ENCODE measurements around the gene TEX47. TPM values are rescaled to one million over a fixed set of nuclear protein-coding genes. Genes with fewer than 3 reads are reported as not detected.

The TEX47 gene
- not detected for polyA plus RNA-seq (2012; ENCODE audit: missing spikeins)

DNA sequence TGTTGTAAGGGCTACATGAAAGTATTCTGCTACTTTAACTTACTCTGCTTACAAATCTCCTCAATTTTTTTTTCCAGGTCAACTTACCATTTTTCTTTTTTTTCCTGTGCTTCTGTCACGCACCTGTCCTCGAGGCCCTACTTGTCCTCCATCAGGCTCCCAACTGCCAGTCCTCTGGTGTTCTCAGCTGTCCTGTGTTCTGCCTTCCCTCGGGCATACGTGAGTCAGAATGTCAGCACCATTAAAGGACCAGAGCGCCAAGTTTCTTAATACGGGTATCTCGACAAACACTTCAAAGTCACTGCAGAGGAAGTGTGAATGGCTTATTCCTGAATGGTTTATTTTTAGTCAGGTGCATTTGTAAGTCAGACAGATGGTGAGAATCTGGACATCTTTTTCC is at the start of gene TEX47:
Gene TEX47 (minus strand): TSS at position 185 of the 400 bp plus-strand sequence. CDS start 795 bp downstream, outside the sequence.
- FAIRE-seq (no peak), DNase-seq (ENCODE audit: insufficient read length) (no peak)

DNA sequence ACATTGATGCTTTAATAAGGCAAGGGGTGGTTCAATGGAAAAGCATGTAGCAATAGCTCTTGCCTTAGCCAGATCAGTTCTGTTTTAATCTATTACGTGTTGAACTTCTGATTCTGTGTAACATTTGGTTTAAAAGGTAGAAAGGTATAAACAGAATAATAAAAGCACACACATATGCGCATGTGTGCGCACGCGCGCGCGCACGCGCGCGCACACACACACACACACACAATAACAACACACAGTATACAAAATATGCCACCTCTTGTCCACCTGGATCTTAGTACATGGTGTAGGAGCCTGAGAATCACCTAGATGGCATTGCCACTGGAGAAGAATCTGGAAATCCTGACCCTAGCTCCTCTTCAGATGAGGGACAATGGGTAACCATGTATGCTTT is 49.6 kb upstream of the TEX47 start:
- FAIRE-seq (no peak), DNase-seq (ENCODE audit: insufficient read length) (no peak)
- no peak for TF ChIP-seq TAF1 (IDR thresholded peaks at IDR 0.05; ENCODE audit: borderline replicate concordance, low read depth, low read length)
- no peak for TF ChIP-seq POLR2AphosphoS5 (IDR thresholded peaks at IDR 0.05; ENCODE audit: low read depth, low read length)
- no peak for TF ChIP-seq POLR2A (IDR thresholded peaks at IDR 0.05; ENCODE audit: low read depth, low read length)

More for the DNA sequence above, at the start of gene TEX47:
- TF ChIP-seq POLR2A (IDR thresholded peaks at IDR 0.05; ENCODE audit: low read depth, low read length) (no peak), TAF1 (IDR thresholded peaks at IDR 0.05; ENCODE audit: borderline replicate concordance, low read depth, low read length) (no peak), POLR2AphosphoS5 (IDR thresholded peaks at IDR 0.05; ENCODE audit: low read depth, low read length) (no peak)

DNA sequence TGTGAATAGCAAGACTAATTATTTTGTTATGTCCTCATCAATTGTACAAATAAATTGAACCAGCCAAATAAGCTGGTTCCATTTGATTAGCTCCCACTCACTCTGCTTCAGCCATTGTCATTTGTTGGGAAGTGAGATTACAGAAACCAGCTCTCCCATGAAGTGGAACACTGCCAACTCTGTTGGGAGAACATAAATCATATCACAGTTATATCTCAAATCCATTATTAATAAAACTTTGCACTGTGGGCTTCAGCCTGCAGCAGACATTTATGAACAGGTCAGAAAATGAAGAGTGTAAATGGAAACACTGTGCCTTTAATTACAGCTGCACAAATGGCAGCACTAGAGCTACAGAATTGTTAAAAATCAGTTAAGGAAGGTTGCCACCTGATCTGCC is 46.7 kb upstream of the TEX47 start:
- DNase-seq (ENCODE audit: insufficient read length) (no peak), FAIRE-seq (no peak)
- TF ChIP-seq POLR2AphosphoS5 (IDR thresholded peaks at IDR 0.05; ENCODE audit: low read depth, low read length) (no peak), POLR2A (IDR thresholded peaks at IDR 0.05; ENCODE audit: low read depth, low read length) (no peak), TAF1 (IDR thresholded peaks at IDR 0.05; ENCODE audit: borderline replicate concordance, low read depth, low read length) (no peak)

DNA sequence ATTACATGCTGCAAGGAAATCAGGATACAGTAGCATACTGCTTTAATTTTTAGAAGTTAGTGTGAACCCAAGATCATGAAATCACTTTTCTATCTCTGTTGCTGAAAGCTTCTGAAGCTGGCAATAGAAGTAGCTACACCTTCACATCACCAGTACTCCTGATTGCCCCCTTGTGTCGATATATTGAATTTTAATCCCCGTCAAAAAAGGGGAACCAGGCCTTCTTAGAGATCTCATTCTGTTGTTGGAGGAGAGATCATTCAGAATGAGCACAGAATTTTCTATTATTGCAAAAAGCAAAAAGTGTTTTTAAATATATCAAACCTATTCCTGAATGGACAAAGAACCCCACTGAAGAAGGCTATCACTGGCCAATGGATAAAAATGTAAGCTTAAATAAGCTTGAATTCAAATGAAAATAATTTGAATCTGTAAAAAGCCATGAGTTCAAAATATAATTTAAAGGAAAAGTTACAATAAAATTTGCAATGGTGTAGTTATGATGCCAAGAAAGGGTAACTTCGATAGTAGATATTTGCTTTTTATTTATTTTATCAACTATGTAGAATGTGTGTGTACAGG is 39.7 kb upstream of the TEX47 start:
- peak; percentile 50 for FAIRE-seq
- no peak for DNase-seq (ENCODE audit: insufficient read length)
- TF ChIP-seq POLR2A (IDR thresholded peaks at IDR 0.05; ENCODE audit: low read depth, low read length) = no peak
- TF ChIP-seq POLR2AphosphoS5 (IDR thresholded peaks at IDR 0.05; ENCODE audit: low read depth, low read length) = no peak
- no peak for TF ChIP-seq TAF1 (IDR thresholded peaks at IDR 0.05; ENCODE audit: borderline replicate concordance, low read depth, low read length)

DNA sequence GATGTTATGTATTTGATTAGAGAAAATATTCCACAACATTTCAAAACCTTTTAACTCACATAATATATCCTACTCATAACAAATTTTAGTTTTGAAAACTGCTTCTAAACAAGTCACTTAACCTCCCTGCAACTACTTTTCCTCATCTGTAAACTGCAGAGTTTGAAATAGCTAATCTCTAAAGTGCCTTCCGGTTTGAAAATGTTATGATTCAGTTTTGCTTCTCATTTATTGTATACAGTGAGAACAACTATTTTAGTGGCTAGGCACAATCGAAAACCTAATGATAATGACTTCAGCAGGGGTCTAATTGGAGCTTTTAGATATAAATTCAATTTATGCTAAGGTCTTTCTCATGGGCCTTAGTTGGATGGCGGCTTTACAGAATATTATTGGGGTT is 30.7 kb upstream of the TEX47 start:
- FAIRE-seq (no peak), DNase-seq (ENCODE audit: insufficient read length) (no peak)
- TF ChIP-seq POLR2A (IDR thresholded peaks at IDR 0.05; ENCODE audit: low read depth, low read length) (no peak), POLR2AphosphoS5 (IDR thresholded peaks at IDR 0.05; ENCODE audit: low read depth, low read length) (no peak), TAF1 (IDR thresholded peaks at IDR 0.05; ENCODE audit: borderline replicate concordance, low read depth, low read length) (no peak)

DNA sequence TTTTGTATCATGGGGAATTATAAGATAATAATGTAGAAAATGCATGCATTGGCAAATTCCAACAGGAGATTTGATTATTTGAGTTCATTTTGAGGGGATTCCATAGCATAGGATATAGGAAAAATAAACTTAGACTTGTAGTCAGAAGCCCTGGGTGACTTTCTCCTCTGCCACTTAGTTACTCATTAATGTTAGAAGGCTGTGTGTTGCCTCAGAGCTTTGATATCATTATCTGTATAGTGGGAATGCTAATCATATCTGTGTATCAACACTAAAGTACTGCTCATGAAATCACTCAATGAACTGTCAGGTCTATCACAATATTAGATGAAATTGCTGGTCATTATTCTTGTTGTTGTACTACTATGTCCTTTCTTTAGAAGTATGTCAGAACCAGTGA is 23.0 kb upstream of the TEX47 start:
- no peak for DNase-seq (ENCODE audit: insufficient read length)
- no peak for TF ChIP-seq POLR2A (IDR thresholded peaks at IDR 0.05; ENCODE audit: low read depth, low read length)
- TF ChIP-seq TAF1 (IDR thresholded peaks at IDR 0.05; ENCODE audit: borderline replicate concordance, low read depth, low read length) = no peak
- no peak for TF ChIP-seq POLR2AphosphoS5 (IDR thresholded peaks at IDR 0.05; ENCODE audit: low read depth, low read length)
- FAIRE-seq = no peak

DNA sequence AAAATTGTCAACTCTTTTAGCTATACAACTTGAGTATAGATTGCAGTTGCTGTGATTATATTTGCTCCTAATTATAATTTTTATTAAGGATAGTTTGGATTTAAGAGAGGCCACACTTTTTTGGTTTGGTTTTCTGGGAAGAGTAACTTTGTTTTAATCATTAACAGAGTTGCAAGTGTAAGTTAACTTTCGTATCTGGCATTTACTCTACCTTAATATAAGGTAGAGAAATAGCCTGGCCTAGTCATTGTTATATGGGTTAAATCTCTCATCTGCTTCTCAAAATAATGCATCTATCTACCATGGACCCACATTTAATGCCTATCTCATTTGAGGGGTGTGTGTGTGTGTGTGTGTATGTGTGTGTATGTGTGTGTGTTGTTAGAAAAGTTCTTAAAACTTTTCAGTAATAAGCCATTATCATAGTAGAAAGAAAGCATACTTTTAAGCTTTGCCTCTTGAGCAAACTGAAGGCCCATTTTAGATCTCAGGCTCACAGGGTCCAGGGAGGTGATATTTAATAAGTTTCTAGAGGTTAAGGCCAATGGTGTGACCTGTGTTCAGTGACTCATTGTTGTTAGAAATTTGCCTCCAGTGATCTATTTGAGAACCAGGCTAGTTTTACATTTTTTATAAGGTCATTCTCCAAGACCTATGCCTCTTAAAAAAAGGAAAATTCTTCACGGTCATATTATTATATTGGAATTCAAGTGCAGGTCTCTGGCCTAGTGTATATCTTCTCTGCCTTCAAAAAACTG is 10.9 kb upstream of the TEX47 start:
- TF ChIP-seq POLR2A (IDR thresholded peaks at IDR 0.05; ENCODE audit: low read depth, low read length) (no peak), POLR2AphosphoS5 (IDR thresholded peaks at IDR 0.05; ENCODE audit: low read depth, low read length) (no peak), TAF1 (IDR thresholded peaks at IDR 0.05; ENCODE audit: borderline replicate concordance, low read depth, low read length) (no peak)
- FAIRE-seq = no peak
- no peak for DNase-seq (ENCODE audit: insufficient read length)

DNA sequence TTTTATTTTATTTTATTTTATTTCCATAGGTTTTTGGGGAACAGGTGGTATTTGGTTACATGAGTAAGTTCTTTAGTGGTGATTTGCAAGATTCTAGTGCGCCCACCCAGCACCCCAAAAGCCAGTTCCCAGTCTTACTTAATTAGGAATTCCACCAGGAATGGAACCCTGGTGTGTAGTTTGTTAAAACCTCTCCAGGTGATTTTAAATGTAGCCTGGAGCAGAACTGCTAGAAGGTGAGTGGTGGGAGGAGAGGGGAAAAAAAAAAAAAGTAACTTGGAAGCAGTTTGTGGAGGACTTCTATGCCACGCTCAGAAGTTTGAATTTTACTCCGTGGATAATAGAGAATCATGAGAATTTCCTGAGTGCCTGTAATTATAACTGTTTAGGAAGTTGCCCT is 5.5 kb upstream of the TEX47 start:
- FAIRE-seq = no peak
- no peak for DNase-seq (ENCODE audit: insufficient read length)
- no peak for TF ChIP-seq TAF1 (IDR thresholded peaks at IDR 0.05; ENCODE audit: borderline replicate concordance, low read depth, low read length)
- no peak for TF ChIP-seq POLR2AphosphoS5 (IDR thresholded peaks at IDR 0.05; ENCODE audit: low read depth, low read length)

DNA sequence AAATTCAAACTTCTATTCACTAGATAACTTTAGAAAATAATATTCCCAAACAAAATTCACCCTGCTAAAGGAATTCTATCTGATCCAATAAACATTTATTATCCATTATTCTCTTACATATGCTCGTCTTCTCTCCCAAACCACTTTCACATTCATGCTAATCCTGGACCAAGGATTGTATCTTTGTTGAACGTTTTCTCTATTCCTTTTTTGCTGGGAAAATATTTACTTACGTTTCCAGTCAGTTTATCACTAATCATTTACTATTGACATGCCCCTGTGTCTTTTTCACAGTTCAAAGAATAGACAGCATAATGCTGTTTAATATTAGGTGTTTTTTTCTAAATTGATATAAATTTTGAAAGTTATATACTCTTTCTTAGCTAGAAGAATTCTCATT is 3.2 kb downstream of the TEX47 start:
- TF ChIP-seq TAF1 (IDR thresholded peaks at IDR 0.05; ENCODE audit: borderline replicate concordance, low read depth, low read length) = no peak
- TF ChIP-seq POLR2A (IDR thresholded peaks at IDR 0.05; ENCODE audit: low read depth, low read length) = no peak
- TF ChIP-seq POLR2AphosphoS5 (IDR thresholded peaks at IDR 0.05; ENCODE audit: low read depth, low read length) = no peak
- DNase-seq (ENCODE audit: insufficient read length) = no peak
- no peak for FAIRE-seq

DNA sequence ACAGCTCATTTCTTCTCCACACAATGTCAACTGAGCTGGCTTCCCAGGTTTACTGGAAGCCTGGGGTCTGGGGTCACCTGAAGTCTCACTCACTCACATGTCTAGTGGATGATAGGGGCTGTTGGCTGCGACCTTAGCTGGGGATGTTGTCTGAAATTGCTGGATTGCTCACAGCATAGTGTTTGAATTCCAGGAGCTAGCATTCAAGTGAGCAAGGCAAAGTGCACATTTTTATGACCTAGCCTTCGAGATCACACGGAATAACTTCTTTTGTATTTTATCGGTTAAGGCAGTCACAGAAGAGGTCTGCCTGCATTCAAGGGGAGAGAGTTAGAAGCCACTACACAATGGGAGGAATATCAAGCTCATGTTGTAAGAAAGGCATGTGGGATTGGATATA is 3.6 kb downstream of the TEX47 start:
- no peak for FAIRE-seq
- no peak for DNase-seq (ENCODE audit: insufficient read length)
- TF ChIP-seq POLR2AphosphoS5 (IDR thresholded peaks at IDR 0.05; ENCODE audit: low read depth, low read length) (no peak), POLR2A (IDR thresholded peaks at IDR 0.05; ENCODE audit: low read depth, low read length) (no peak), TAF1 (IDR thresholded peaks at IDR 0.05; ENCODE audit: borderline replicate concordance, low read depth, low read length) (no peak)

DNA sequence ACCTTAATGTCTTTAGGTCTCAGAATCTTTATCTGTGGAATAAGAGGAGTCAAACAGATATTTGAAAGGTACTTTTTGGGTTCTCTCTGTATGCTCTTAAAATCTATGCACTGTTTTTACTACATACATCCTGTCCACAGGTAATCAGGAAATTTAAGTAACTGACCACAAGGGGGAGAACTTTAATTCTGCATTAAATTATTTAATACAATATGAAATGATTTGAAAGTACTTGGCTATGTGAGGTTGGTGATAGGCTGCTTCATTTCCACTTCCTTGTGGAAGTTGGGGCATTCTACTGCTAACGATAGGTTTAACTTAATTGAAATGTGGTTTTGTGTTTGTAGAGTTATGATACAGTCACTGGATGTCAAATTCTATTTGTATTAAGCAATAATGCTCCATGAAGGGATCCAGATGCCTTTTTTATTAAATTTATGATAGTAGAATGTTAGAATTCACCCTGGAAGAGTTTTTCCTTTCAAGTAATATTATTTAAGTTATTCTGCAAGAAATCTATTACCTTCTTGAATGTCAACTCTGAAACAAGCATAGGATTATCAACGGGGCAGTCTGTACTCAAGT is 6.0 kb downstream of the TEX47 start:
- FAIRE-seq (no peak), DNase-seq (ENCODE audit: insufficient read length) (no peak)
- TF ChIP-seq POLR2A (IDR thresholded peaks at IDR 0.05; ENCODE audit: low read depth, low read length) (no peak), POLR2AphosphoS5 (IDR thresholded peaks at IDR 0.05; ENCODE audit: low read depth, low read length) (no peak), TAF1 (IDR thresholded peaks at IDR 0.05; ENCODE audit: borderline replicate concordance, low read depth, low read length) (no peak)

DNA sequence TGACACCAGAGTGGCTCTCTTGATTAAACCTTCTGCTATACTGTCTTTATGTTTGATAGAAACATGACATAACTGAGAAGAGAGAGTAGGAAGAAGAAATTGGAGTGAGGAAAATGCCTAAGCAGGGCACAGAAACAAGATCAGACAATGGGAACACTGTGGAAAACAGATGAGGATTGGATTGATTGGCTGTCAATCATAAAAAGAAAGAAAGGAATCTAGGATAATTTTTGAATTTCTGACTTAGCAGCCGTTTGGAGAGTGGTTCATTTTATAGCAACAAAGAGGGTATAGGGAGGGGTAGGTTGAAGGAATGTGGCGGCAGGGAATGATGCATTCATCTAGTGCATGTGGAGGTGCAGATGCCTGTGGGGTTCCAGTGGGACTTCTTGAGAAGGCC is 7.8 kb downstream of the TEX47 start:
- TF ChIP-seq POLR2A (IDR thresholded peaks at IDR 0.05; ENCODE audit: low read depth, low read length) (no peak), TAF1 (IDR thresholded peaks at IDR 0.05; ENCODE audit: borderline replicate concordance, low read depth, low read length) (no peak), POLR2AphosphoS5 (IDR thresholded peaks at IDR 0.05; ENCODE audit: low read depth, low read length) (no peak)
- FAIRE-seq (no peak), DNase-seq (ENCODE audit: insufficient read length) (no peak)
